RWPE1 (cell line): ENCODE data around the gene ARPC1B.

Experiments
- CTCF ChIA-PET: fragments of 350-600 bp; sonication (Branson Sonifier 250); formaldehyde crosslinking; extraction: SDS; loops from one replicate; lab custom pipeline; 2021; lab: Yijun Ruan, JAX
- POLR2A ChIA-PET: fragments of 400-600 bp; formaldehyde crosslinking; extraction: SDS; loops from one replicate; lab custom pipeline; 2020; ENCODE audit warnings: antibody characterized with exemption; ENCODE audit not compliant: low non-redundant PET; lab: Yijun Ruan, JAX
- DNase-seq: peaks from one replicate; pipeline ENCODE4 v3.0.0; 2012; ENCODE audit warnings: low spot score
- H3K27ac ChIP-seq: fragments of 450-650 bp; 2 replicates; pipeline ENCODE4 v1.5.1; 2017
- TF ChIP-seq, protein P1 (sequence below): fragments of 450-650 bp; conservative IDR thresholded peaks from 2 replicates; pipeline ENCODE4 v1.5.1; 2017; ENCODE audit warnings: low read depth, mild to moderate bottlenecking

The ARPC1B gene

DNA sequence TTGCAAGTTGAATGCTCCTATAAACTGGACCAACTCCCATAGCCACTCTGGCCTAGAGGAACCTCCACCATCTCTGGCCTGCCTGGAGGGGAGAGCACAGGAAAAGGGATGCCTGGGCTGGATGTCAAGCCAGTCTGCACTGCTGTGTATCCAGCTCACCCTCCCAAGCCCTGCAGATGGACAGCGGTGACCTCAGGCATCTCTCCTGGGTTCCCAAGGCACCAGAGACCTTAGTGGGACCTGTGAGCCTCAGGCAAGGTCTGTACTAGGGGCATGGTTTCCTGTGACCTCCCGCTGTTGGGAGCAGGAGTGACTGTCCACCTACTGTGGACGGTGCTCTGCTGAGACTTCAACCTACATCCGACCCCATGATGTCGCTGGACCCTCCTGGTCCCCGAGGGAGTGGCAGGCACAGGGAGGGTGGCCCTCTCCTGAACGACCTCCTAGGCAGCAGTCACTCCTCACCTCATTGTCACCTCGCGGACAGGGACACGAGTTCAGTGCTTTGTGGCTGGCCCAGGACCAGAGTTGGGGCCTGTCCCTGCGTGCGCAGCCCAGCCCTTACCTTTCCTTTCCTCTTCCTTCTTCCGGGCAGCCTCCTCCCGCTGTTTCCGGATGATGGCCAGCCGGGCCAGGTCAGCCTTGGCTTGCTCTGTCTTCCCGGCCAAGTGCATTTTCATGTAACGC is 22.9 kb downstream of the ARPC1B start:
- CTCF ChIA-PET = no interaction called here
- DNase-seq = no peak
- peak overlapping the region; percentile 64 for H3K27ac ChIP-seq
- POLR2A ChIA-PET = no interaction called here
- TF ChIP-seq, protein P1, sequence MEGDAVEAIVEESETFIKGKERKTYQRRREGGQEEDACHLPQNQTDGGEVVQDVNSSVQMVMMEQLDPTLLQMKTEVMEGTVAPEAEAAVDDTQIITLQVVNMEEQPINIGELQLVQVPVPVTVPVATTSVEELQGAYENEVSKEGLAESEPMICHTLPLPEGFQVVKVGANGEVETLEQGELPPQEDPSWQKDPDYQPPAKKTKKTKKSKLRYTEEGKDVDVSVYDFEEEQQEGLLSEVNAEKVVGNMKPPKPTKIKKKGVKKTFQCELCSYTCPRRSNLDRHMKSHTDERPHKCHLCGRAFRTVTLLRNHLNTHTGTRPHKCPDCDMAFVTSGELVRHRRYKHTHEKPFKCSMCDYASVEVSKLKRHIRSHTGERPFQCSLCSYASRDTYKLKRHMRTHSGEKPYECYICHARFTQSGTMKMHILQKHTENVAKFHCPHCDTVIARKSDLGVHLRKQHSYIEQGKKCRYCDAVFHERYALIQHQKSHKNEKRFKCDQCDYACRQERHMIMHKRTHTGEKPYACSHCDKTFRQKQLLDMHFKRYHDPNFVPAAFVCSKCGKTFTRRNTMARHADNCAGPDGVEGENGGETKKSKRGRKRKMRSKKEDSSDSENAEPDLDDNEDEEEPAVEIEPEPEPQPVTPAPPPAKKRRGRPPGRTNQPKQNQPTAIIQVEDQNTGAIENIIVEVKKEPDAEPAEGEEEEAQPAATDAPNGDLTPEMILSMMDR = no peak

DNA sequence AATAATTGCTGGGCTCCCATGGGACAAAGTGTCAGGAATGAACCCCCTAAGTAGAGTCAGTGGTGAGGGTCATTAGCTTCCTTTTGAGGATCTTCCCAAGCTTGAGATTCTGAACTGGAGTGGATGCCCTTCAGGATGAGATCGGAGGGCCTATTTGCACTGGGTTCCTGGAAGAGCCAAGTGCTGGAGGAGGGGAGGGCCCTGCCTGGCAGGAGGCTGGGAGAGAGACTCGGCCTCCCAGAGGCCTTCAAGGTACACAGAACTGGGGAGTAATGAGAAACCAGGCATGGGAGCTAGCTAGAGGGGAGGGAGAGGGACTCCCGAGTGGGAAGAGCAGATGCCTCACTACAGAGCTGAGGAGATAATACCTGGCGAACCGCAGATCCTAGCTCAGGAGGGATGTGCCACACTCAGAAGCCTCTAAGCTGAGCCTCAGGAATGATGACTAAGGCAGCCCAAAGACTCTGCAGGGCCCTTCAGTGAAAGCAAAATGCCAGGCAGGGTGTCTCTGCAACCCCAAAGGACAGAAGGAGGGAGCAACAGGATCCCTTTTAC is 24.4 kb downstream of the ARPC1B start:
- POLR2A ChIA-PET = interaction anchor here (0.6 to 1.4 kb wide), 2 partner anchors 10 to 22 kb away, joined by 3 to 4 read pairs; partner anchors contain the start of genes BUD31 and PDAP1

DNA sequence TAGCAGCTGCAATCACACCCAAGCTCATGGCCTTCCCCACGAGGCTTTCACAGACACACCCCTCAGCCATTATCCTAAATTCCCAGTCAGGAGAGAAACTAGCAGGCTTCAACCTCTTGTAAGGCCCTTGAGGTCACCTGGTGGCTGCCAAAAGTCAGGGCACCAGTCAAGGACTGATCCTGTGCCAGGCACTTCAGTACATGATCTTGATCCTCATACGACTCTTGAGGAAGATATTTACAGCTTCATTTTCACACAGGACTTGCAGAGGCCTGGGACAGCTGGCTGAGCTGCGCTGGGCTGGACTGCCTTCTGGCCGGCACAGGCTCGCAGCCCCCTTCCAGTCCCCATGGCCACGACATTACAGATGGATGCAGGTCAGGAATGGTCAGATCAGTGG is 25.1 kb downstream of the ARPC1B start:
- ChIA-PET POLR2A (interaction anchor here (1.4 kb wide), 1 partner anchor 9 kb away, joined by 4 read pairs; the partner anchor contains the start of genes BUD31 and PDAP1), CTCF (interaction anchor here (0.5 to 1.2 kb wide), 3 partner anchors 9 to 980 kb away, joined by 3 to 6 read pairs (median 6); no protein-coding TSS in a partner anchor)
- no peak for DNase-seq
- peak overlapping the region; percentile 64 for H3K27ac ChIP-seq
- TF ChIP-seq, protein P1 = no peak

More for the DNA sequence above, 24.4 kb downstream of the ARPC1B start:
- CTCF ChIA-PET = interaction anchor here (0.5 to 1.2 kb wide), 3 partner anchors 9 to 21 kb away, joined by 3 to 6 read pairs (median 5); no protein-coding TSS in a partner anchor
- TF ChIP-seq, protein P1 = no peak
- peak overlapping the region; percentile 64 for H3K27ac ChIP-seq
- no peak for DNase-seq

DNA sequence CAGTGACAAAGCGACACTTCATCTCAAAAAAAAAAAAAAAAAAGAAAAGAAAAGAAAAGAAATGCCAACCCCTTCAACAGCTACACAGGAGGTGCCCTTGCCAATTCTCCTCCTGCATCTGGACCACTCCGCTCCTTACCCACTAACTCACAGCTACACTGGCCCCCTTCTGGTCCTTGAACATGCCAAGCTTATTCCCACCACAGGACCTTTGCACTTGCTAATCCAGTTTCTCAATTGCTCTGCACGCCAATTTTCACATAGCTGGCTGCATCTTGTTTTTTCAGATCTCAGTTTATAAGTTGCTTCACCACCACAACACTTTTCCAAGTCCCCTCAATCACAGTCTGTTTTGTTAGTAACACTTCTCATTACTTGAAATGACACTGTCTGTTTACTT is 28.3 kb downstream of the ARPC1B start:
- TF ChIP-seq, protein P1 = no peak
- ChIA-PET POLR2A (interaction anchor here (0.6 kb wide), 1 partner anchor 65 kb away, joined by 5 read pairs; no protein-coding TSS in a partner anchor), CTCF (interaction anchor here (1.1 kb wide), 1 partner anchor 37 kb away, joined by 3 read pairs; no protein-coding TSS in a partner anchor)
- no peak overlapping the region for H3K27ac ChIP-seq
- no peak for DNase-seq

DNA sequence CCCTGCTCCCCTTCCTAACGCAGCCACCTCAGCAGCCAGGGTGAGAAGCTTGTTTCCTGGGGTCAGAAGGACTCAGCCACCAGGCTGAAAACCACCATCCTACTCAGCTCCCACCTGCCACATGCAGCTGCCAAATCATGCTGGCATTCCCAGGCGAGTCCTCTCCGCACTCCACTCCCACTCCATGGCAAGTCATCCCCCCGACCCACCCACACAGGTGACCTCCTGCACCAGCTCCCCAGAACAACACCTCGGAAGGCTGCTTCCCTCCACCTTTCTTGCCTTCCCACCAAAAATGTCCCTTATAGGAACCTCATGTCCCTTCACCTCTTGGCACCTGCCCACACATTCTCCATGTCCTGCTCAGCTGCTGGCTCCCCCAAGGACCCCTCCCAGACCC is 29.2 kb downstream of the ARPC1B start:
- TF ChIP-seq, protein P1 = no peak
- H3K27ac ChIP-seq = peak overlapping the region; percentile 57
- DNase-seq = no peak
- CTCF ChIA-PET = interaction anchor here (1.1 kb wide), 1 partner anchor 38 kb away, joined by 3 read pairs; no protein-coding TSS in a partner anchor
- POLR2A ChIA-PET = interaction anchor here (1.2 kb wide), 1 partner anchor 11 kb away, joined by 3 read pairs; no protein-coding TSS in a partner anchor

DNA sequence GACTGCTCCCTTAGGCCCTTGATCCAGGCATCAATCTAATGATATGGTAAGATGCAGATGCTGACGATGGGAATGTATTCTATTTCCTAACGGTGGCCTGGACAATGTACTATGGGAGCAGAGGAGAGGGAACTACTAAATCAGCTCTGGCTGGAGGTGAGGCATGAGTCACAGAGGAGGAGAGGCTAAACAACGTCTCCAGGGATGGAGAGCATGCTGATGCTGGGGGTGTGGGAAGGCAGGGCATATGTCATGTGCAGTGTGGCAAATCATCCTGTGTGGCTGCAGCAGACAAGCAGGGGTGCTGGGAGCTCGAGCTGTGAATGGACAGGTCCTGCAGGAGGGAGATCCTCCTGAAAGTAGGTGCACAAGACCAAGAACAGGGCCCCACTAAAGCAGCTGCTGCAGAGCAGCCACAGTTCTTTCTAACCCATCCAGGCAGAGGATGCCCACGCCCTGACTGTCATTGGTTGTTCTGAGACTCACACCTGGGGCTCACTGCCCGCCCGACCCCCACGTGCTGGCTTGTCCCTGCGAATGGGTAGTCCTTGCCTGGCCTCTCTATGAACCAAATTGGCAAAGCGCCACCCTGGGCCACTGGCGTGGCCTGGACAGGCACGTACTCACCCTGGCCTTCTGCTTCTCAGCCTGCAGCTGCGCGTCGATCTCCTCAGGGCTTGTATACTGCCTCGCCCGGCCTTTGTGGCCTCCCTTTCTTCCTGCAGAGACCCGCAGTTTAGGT is 29.9 kb downstream of the ARPC1B start:
- no peak for DNase-seq
- POLR2A ChIA-PET = interaction anchor here (1.2 kb wide), 1 partner anchor 12 kb away, joined by 3 read pairs; no protein-coding TSS in a partner anchor
- CTCF ChIA-PET = no interaction called here
- TF ChIP-seq, protein P1 = no peak
- H3K27ac ChIP-seq = peak overlapping the region; percentile 57
